GOT3 (cell line): Measurements from ENCODE around the gene CYB5D1.

ENCODE experiments used
- DNase-seq: peaks from one replicate; lab custom pipeline; 2025; ENCODE audit warnings: mixed read lengths; lab: John Stamatoyannopoulos, UW

CYB5D1 gene

DNA sequence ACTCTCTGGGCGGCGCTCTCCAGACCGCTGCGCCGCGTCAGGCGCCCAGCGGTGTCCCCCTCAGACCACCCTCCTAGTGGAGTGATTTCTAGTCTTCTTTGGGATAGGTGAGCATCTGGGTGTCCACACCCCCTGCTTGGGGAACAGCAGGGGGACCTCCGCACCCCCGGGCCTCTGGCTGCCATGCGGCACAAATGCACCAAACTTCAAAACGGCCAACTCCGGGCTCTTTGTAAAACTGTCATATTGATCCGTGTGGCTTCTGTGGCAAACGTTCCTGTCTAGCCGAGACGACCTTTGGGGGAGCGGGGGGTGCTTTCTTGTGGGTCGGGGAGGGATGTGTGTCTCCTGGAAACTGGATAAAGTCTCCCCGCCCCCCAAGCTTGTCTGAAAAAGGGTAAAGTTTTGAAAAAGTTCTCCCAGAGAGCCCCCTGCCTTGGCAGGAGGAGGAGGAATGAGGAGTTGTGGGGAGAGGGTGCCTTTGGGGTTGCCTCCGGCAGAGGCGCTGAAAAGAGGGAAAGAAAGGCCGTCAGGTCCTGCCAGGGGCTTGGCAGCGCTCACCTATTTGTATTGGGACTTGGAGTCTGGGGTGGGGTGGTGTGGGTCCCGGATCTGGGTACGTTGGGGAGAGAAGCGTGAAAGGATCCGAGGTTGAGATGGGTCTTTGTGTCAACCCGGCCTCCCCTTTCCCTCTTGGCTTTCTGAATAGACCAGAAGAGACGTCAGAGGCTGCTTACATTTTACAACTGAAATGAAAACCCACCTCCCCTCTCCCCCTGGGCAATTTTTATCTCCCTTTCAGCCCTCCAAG is 28.6 kb downstream of the CYB5D1 start:
- no peak for DNase-seq

DNA sequence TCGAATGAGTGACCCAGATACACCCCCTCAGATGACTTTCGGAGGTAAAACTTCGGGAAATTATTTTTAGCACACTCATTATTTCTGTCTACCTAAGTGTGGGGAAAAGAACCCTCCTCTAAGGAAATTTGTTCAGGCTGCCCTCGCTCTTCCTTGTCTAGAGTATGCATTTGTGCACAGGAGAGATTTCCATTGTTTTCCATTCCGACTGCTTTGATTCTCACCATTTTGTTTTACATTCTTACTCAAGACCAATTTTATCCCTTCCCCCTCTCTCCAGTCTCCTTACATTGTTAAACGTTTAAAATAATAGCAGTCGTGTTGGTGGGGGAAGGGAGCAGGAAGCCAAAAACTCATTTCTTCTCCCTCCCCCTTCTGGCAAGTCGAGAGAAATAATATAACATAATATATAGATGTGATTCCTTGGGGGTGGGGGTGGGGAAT is 29.3 kb downstream of the CYB5D1 start:
- no peak for DNase-seq

DNA sequence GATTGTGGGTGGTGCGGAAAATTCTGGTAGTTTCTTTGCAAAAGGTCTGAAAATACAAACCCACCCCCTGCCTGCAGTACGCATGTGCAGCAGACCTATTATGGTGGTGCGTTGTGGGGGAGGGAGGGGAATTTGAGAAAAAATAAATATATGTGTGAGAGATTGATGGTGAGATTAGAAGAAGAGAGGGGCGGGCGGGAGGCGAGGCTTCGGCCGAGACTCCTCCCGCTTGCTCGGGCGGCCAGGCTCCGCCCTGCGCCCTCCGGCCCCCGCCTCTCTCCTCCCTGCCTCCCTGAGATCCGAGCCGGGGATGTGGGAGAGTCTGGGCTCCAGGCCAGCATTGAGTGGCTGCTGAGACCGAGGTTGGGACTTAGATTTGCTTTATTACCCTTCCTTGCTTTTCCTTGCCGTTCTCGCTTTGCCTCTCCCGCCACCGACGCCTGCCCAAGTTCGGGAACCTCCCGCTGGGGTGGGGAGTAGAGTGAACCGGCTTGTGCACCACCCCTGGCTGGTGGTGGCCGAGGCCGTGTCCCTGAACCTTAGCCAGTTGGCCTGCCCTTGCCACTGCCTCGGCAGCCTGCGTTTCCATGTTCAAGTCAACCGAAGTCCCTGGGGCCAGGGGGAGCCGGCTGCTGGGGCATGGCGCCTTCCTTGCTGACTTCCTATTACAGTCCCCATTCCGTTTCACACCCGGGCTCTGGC is 29.8 kb downstream of the CYB5D1 start:
- DNase-seq, result peak; percentile 50

DNA sequence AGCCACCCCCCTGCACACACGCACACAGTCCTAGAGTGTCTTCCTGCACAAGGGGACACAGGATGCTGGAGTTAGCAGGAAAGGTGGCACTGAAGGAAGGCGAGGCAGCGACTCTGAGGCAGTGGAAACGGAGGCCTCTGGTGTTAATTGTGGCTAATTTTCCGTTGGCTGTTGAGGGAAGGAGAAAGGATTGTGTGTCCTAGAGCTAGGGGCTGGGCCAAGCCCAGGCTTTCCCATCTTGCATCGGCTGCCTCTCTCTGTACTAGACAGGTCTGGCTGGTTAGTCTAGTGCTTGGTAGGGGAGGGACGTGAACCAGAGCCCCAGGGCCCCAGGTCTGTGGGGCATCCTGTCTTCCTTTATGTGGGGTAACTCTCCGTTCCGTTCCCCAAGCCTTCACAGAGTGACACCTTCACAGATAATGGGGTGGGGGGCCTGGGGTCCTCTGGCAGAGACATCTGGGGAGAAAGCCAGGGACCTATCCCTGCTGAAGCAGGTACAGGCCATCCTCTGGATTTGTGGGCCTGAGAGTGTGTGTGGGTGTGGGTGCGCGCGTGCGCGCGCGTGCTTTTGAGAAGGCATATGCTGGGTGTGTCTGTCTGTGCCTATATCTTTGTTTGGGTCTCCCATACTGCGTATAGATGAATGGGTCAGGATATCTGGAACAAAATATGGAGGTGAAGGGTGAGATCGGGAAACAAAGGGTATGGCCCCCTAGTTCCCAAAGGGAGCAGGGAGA is 30.5 kb downstream of the CYB5D1 start, which contains the start of gene CHD3:
Gene CHD3 (plus strand): TSS at position 606 of the 737 bp plus-strand sequence. CDS start 212 bp downstream, outside the sequence.
- DNase-seq, result no peak

DNA sequence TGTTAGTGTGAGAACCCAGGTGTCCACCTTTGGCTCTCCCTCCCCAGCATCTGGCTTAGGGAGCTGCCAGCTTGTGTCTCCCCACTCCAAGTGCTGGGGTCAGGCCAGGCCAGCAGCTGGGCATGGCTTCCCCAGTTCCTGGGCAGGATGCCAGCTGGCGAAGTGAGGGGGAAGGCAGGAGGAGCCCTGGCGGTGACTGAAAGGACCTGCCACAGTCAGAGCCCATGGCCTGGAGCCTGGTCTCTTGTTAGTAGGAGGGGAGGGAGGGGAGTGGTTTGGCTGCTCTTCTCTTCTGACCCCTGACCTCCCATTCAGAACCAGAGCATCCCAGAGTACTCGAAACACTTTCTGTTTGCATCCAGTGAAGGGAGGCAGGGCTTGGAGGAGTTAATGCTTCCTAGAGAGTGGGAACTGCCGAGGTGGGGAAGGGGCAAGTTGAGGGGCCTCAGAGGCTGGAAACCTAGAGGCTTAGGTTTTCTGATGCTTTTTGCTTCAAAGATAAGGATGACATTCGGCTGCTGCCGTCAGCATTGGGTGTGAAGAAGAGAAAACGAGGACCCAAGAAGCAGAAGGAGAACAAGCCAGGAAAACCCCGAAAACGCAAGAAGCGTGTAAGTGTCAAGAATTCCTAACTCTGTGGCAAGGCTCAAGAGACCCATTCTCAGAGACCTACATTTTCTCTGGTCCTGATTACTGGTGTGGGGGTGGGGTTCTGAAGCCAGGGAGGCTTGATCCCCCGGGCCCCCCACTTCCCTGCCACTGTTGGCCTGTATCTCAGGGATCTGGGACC is 31.6 kb downstream of the CYB5D1 start:
- no peak for DNase-seq

DNA sequence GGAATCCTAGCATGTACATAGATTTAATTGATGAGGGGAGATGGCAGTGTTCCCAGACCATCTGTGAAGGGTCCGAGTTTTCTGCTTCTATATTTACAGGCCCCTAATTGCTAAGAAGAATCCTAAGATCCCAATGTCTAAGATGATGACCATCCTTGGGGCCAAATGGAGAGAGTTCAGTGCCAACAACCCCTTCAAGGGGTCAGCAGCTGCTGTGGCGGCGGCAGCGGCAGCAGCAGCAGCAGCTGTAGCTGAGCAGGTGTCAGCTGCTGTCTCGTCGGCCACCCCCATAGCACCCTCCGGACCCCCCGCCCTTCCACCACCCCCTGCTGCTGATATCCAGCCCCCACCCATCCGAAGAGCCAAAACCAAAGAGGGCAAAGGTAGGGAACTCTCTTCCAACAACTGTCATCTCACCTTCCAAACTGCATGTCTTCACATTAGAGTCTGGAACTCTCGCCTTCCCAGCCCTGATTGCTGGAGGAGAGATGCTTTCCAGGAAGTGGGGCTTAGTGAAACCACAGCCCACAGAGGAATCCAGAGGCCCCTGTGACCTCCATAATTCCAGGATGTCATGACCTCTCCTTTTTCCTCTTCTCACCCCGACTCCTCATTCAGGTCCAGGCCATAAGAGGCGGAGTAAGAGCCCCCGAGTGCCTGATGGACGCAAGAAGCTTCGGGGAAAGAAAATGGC is 35.5 kb downstream of the CYB5D1 start:
- no peak for DNase-seq

DNA sequence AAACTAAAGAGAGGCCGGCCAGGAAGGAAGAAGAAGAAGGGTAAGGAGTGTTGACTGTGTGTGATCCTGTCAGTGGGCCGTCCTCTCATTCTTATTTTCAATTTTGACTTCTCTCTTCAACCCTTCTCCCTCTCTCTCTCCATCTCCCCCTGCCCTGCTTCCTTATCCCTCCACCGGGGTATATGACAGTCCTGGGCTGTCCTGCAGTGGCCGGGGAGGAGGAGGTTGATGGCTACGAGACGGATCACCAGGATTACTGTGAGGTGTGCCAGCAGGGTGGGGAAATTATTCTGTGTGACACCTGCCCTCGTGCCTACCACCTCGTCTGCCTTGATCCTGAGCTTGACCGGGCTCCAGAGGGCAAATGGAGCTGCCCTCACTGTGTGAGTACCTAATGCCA is 36.4 kb downstream of the CYB5D1 start:
- no peak for DNase-seq

DNA sequence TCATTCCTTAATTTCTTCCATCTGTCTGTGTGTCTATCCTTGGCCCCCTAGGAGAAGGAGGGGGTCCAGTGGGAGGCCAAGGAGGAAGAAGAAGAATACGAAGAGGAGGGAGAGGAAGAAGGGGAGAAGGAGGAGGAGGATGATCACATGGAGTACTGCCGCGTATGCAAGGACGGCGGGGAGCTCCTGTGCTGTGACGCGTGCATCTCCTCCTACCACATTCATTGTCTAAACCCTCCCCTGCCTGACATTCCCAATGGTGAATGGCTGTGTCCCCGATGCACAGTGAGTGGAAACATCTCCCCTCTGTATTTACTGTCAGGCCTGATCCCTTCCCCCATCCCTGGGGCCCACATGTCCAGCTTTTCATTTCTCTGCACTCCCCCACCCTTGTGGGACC is 37.1 kb downstream of the CYB5D1 start:
- no peak for DNase-seq

DNA sequence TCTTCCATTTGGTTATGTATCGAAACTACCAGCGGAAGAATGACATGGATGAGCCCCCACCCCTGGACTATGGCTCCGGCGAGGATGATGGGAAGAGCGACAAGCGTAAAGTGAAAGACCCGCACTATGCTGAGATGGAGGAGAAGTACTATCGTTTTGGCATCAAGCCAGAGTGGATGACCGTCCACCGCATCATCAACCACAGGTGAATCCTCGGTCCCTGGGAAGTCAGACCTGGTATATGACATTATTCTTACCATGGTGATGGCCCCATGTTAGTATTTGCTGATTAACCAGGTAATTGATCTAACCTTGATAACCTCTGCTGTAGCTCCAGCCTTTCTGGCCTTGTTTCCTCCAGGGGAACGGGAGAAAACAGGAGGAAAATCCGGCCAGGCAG is 39.3 kb downstream of the CYB5D1 start:
- no peak for DNase-seq

DNA sequence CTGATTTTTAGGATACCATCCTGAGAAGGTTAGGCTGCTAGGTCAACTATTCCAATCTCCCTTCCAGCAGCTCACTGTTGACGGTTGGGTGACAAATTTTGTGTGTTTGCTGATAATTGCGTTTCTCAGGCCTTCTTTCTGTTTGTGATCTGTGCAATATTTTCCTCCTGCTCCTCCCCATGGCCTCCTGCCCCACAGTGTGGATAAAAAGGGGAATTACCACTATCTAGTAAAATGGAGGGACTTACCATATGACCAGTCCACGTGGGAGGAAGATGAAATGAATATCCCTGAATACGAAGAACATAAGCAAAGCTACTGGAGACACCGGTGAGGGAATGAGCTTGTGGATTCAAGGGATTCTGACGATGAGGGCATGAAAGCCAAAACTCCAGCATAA is 40.0 kb downstream of the CYB5D1 start:
- DNase-seq, result no peak

DNA sequence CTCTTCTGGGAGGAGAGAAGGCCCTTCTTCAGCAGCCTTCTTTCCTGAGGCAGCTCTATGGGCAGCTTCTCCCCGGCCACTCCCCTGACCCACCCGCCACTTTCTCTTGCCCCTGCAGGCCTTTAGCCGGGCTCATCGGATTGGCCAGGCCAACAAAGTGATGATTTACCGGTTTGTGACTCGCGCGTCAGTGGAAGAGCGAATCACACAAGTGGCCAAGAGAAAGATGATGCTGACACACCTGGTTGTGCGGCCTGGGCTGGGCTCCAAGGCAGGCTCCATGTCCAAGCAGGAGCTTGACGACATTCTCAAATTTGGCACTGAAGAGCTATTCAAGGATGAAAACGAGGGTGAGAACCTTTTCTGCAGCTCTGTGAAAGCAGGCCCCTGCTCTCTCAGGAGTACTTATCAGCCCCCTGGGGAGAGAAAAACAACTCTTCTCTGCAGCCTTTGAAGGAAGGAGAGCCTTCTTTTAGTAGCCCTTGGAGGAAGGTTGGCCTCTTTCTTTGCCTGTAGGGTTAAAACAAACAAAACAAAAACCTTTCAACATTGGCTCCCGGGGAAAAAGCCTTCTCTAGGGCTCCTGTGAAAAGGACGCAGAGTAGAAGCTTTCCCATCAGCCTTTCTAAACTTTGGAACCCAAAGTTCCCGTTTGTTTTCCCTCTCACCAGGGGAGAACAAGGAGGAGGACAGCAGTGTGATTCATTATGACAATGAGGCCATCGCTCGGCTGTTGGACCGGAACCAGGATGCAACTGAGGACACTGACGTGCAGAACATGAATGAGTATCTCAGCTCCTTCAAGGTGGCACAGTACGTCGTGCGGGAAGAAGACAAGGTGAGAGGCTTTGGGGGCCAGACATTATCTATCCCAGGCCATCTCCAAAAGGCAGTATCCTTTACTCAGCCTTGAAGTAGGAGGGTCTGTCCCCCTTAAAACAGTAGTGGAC is 45.6 kb downstream of the CYB5D1 start:
- no peak for DNase-seq

DNA sequence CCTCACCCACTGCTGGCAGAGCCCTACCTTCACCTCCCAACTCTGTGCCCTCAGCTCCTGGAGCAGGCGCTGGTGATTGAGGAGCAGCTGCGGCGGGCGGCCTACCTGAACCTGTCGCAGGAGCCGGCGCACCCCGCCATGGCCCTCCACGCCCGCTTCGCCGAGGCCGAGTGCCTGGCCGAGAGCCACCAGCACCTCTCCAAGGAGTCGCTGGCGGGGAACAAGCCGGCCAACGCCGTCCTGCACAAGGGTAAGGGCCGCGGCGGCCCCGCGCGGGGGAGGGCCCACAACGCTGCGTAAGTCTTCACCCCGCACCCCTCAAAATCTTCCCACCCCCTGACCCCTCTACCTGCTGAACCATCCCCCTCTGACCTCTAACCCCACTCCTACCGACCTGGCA is 51.3 kb downstream of the CYB5D1 start:
- no peak for DNase-seq

DNA sequence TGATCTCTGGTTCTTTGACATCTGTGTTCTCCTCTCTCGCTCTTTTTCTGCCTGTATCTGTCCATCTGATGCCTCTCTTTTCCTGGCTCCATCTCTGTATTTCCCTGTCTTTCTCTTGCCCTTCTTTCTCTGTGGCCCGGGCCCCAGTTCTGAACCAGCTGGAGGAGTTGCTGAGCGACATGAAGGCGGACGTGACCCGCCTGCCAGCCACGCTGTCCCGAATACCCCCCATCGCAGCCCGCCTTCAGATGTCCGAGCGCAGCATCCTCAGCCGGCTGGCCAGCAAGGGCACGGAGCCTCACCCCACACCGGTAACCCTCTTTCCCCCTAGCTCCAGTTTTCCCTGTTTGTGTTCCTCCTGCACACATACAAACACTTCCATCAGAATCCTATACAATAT is 52.5 kb downstream of the CYB5D1 start:
- no peak for DNase-seq

DNA sequence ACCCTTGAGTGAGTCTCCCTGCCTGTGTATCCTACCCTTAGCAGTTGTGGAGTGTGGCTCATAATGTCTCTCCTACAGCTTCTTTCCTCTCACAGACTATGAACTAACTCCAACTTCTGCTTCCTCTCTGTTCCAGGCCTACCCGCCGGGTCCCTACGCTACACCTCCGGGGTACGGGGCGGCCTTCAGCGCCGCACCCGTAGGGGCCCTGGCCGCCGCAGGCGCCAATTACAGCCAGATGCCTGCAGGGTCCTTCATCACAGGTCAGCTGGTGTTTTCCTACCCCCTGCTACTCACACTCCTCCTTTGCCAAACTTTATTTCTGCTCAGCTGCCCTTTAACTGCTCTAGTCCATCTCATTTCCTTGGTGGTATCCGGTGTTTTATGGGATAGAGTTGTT is 52.9 kb downstream of the CYB5D1 start:
- DNase-seq, result no peak

DNA sequence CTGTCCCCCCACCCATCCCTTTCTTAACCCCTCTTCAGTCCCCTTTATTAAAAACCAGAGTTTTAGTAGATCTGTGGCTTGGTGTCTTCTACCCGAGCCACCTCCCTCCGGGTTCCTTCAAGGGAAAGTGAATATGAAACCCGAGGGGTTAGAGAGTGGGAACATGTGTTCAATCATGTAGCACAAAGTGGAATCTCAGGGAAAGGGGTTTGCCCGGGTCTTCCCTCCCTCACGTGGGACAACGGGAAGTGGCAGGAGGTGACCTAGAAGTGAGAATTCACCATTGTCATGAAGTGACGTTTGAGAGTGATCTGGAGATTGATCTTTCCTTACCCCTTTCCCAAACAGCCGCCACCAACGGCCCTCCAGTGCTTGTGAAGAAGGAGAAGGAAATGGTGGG is 53.3 kb downstream of the CYB5D1 start:
- no peak for DNase-seq
